NCI-H526 treated with DMSO at 0.1 percent for 48 hours (cell line): Measurements from ENCODE around the gene ZFP3.
"Not testable (repeated sequence)": the region's sequence is repeated elsewhere in the genome, so short reads cannot be mapped to it uniquely, and the experiment has no call there.

Source experiments
- DNase-seq: peaks from one replicate; lab custom pipeline; 2025; lab: John Stamatoyannopoulos, UW

The ZFP3 gene

DNA sequence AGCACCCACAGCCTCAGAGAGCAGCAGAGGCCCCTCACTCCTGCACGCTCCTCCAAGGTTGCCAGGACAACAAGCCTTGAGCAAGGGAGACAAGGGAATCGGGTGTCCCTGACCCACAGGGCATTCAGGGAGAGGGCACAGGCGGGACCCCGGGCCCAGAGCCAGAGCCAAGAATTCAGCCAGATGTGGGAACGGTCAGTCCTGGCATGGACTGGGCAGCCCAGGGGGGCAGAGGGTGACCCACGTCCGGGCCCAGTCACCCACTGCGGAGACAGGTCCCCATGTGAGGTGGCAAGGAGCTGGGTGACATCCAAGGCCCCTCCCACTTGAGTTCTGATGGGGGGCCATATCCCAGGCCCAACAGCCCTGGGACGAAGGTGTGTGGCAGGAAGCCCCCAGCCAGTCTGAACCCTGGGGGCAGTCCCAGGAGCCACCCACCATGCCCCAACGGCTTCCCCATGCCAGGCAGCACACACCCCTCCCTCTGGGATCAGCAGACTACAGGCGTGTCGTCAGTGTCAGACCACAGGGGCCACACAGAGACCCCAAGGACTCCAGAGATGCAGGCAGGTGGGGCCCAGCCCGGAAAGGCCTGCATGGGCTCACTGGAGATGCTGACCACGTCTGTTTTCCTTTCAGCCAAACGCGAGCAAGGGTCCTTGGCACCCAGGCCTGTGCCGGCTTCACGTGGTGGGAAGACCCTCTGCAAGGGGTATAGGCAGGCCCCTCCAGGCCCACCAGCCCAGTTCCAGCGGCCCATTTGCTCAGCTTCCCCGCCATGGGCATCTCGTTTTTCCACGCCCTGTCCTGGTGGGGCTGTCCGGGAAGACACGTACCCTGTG lies 60.6 kb downstream of the ZFP3 start:
- DNase-seq = no peak

DNA sequence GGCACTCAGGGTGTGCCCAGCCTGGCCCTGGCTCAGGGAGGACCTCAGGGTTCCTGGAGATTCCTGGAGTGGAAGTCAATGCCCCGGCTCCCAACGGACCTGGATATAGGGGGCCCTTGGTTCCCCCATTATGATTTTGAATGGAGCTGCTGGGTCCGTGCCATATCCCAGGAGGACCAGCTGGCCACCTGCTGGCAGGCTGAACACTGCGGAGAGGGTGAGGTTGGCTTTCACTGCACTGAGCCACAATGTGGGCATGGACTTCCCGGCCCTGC lies 61.1 kb downstream of the ZFP3 start:
- DNase-seq = no peak

DNA sequence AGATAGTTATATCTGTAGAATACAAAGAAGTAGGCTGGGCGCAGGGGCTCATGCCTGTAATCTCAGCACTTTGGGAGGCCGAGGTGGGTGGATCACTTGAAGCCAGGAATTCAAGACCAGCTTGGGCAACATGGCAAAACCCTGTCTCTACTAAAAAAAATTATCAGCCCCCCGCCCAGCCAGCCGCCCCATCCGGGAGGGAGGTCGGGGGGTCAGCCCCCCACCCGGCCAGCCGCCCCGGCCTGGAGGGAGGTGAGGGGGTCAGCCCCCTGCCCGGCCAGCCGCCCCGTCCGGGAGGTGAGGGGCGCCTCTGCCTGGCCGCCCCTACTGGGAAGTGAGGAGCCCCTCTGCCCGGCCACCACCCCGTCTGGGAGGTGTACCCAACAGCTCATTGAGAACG lies 64.6 kb downstream of the ZFP3 start:
- DNase-seq = not testable (repeated sequence)
